K562 (cell line): ENCODE data around the gene SLC8A1. TPM values are rescaled to one million over a fixed set of nuclear protein-coding genes. Genes with fewer than 3 reads are reported as not detected.

ENCODE experiments used
- ATAC-seq: fragments of 200-7000 bp; cut with Tn5 transposase; 3 replicates; pipeline ENCODE4 v1.9.1; 2020; ENCODE audit warnings: moderate library complexity
- BruUV-seq: library from RNA; stranded (reverse); fragments of 400-500 nt; replicated peaks from 2 replicates; lab custom pipeline; 2021; lab: Mats Ljungman, UMichigan
- CTCF ChIA-PET: fragments of 300-600 bp; formaldehyde crosslinking; extraction: SDS; loops from one replicate; lab custom pipeline; 2021; ENCODE audit warnings: low intra/inter-chr PET ratio; lab: Yijun Ruan, JAX
- POLR2A ChIA-PET: fragments of 300-600, 350-650 bp; sonication (Branson Sonifier 250); formaldehyde crosslinking; extraction: SDS; loops from one replicate; lab custom pipeline; 2021; ENCODE audit warnings: antibody characterized with exemption, inconsistent platforms; lab: Yijun Ruan, JAX
- DNase-seq, 4 experiments: peaks; one replicate each; pipeline versions ENCODE4 v3.0.0 to v3.0.0-alpha.2; 2011 to 2018; ENCODE audit warnings: low spot score in 3 of 4, mixed read lengths in 3 of 4; ENCODE audit errors: extremely low read depth in 1 of 4
- FAIRE-seq: peaks from 2 replicates; lab custom pipeline; 2011; peaks lifted over from hg19 to GRCh38; lab: Jason Lieb, UNC
- H2AFZ ChIP-seq: 2 replicates; pipeline ENCODE4 v1.6.0; 2011; ENCODE audit warnings: low read depth, low read length, control low read depth, inconsistent platforms
- H3K27ac ChIP-seq: fragments of 200-600 bp; 3 replicates; pipeline ENCODE4 v1.8.0; 2011; ENCODE audit warnings: low read depth, mild to moderate bottlenecking, control low read depth, inconsistent platforms, low read length, moderate library complexity, mixed read lengths; ENCODE audit errors: extremely low read depth
- H3K27me3 ChIP-seq, 2 experiments: fragments of 300-600 bp in 1 of 2; 2 replicates in 1 of 2; 3 replicates in 1 of 2; pipeline versions ENCODE4 v1.6.0 to v1.8.0; 2011; ENCODE audit warnings: inconsistent platforms in 2 of 2, low read length in 2 of 2, mild to moderate bottlenecking in 1 of 2, mixed read lengths in 1 of 2, moderate library complexity in 1 of 2; ENCODE audit not compliant: control insufficient read depth in 2 of 2, insufficient read depth in 2 of 2
- H3K36me3 ChIP-seq: fragments of 300-600 bp; 3 replicates; pipeline ENCODE4 v1.8.0; 2011; ENCODE audit warnings: mild to moderate bottlenecking, low read length, inconsistent platforms; ENCODE audit not compliant: control insufficient read depth, insufficient read depth
- H3K4me1 ChIP-seq, 2 experiments: fragments of 200-600 bp in 1 of 2; replicated peaks in 1 of 2; 2 replicates in 1 of 2; 3 replicates in 1 of 2; pipeline versions ENCODE4 v1.5.1 to v1.8.0; 2011; ENCODE audit warnings: inconsistent platforms in 2 of 2, low read length in 2 of 2, mild to moderate bottlenecking in 1 of 2, mixed read lengths in 1 of 2, moderate library complexity in 1 of 2; ENCODE audit not compliant: control insufficient read depth in 2 of 2, insufficient read depth in 2 of 2
- H3K4me2 ChIP-seq: 2 replicates; pipeline ENCODE4 v1.6.1; 2011; ENCODE audit warnings: low read length, control low read depth, inconsistent platforms, mixed read lengths; ENCODE audit not compliant: insufficient read depth
- H3K4me3 ChIP-seq: fragments of 200-600 bp; sonication (generic), shearing (Covaris generic); 2 replicates; pipeline ENCODE4 v1.5.1; 2016; ENCODE audit warnings: control low read depth, inconsistent platforms
- H3K79me2 ChIP-seq: fragments of 200-600 bp; 3 replicates; pipeline ENCODE4 v1.8.0; 2011; ENCODE audit warnings: low read length, inconsistent platforms; ENCODE audit not compliant: control insufficient read depth, insufficient read depth
- H3K9ac ChIP-seq, 2 experiments: 2 replicates each; pipeline versions ENCODE4 v1.6.0 to v1.6.1; 2011; ENCODE audit warnings: low read depth in 2 of 2, low read length in 2 of 2, control low read depth in 1 of 2, inconsistent platforms in 1 of 2, mild to moderate bottlenecking in 1 of 2, mixed read lengths in 1 of 2; ENCODE audit not compliant: insufficient read depth in 1 of 2
- H3K9me1 ChIP-seq: one replicate; pipeline ENCODE4 v1.6.0; 2011; ENCODE audit warnings: inconsistent platforms, mild to moderate bottlenecking, low read length, moderate library complexity; ENCODE audit not compliant: control insufficient read depth, insufficient read depth
- H3K9me3 ChIP-seq: replicated peaks from 2 replicates; pipeline ENCODE4 v1.5.1; 2011; ENCODE audit warnings: low read depth, low read length, inconsistent platforms; ENCODE audit not compliant: control insufficient read depth, insufficient read depth
- H4K20me1 ChIP-seq: replicated peaks from 2 replicates; pipeline ENCODE4 v1.6.1; 2011; ENCODE audit warnings: low read length, inconsistent platforms, mixed read lengths; ENCODE audit not compliant: control insufficient read depth, insufficient read depth
- BRCA1 ChIP-seq, 2 experiments: fragments of 450-650 bp in 1 of 2; sonication (generic) in 1 of 2; formaldehyde crosslinking in 1 of 2; IDR thresholded peaks; 2 replicates each; pipeline versions ENCODE4 v1.5.0 to v1.6.1; 2017 to 2020; ENCODE audit warnings: mild to moderate bottlenecking in 1 of 2, missing genetic modification reagents in 1 of 2
- L3MBTL2 ChIP-seq: fragments of 450-650 bp; IDR thresholded peaks from 2 replicates; pipeline ENCODE4 v1.6.1; 2016; ENCODE audit warnings: mild to moderate bottlenecking, moderate library complexity
- MXI1 ChIP-seq: IDR thresholded peaks from 2 replicates; pipeline ENCODE4 v1.6.1; 2011; ENCODE audit warnings: low read depth, mild to moderate bottlenecking, improper control_type of control experiment, low read length
- NCOA6 ChIP-seq: fragments of 450-650 bp; IDR thresholded peaks from 2 replicates; pipeline ENCODE4 v1.6.1; 2017; ENCODE audit warnings: mild to moderate bottlenecking
- POLR2G ChIP-seq: fragments of 200-400 bp; formaldehyde crosslinking; IDR thresholded peaks from 2 replicates; pipeline ENCODE4 v1.6.1; 2017; ENCODE audit warnings: low read depth, mild to moderate bottlenecking, antibody characterized with exemption, low read length, moderate library complexity
- TAF7 ChIP-seq: fragments of 450-650 bp; IDR thresholded peaks from 2 replicates; pipeline ENCODE4 v1.6.1; 2016; ENCODE audit warnings: missing genetic modification characterization, missing compliant biosample characterization
- TGIF2 ChIP-seq: sonication (generic); formaldehyde crosslinking; IDR thresholded peaks from 2 replicates; pipeline ENCODE4 v1.8.1; 2022; ENCODE audit warnings: mild to moderate bottlenecking, missing genetic modification reagents, moderate library complexity
- ZNF121 ChIP-seq: sonication (generic); formaldehyde crosslinking; conservative IDR thresholded peaks from 2 replicates; pipeline ENCODE4 v1.8.0; 2022; ENCODE audit warnings: missing genetic modification reagents
- ZNF174 ChIP-seq: fragments of 250-450 bp; sonication (Bioruptor Pico); IDR thresholded peaks from 2 replicates; pipeline ENCODE4 v1.4.0; 2020; ENCODE audit warnings: mild to moderate bottlenecking
- ZNF224 ChIP-seq: sonication (generic); formaldehyde crosslinking; IDR thresholded peaks from 2 replicates; pipeline ENCODE4 v1.8.0; 2022; ENCODE audit warnings: mild to moderate bottlenecking, missing genetic modification reagents
- ZNF785 ChIP-seq: fragments of 250-450 bp; sonication (Bioruptor Pico); IDR thresholded peaks from 2 replicates; pipeline ENCODE4 v1.4.0; 2020; ENCODE audit warnings: mild to moderate bottlenecking
- WGBS: fragments of 100-300 bp; shearing (Covaris generic); methylation state at CpG from one replicate; pipeline ENCODE4 v1.1.6; 2016; ENCODE audit warnings: low coverage, mixed read lengths; ENCODE audit not compliant: insufficient coverage; ENCODE audit errors: missing lambda C conversion rate; 5-methylcytosine and 5-hydroxymethylcytosine counted together
- in situ Hi-C: fragments of 300-500 bp; cut with MboI; formaldehyde crosslinking; loops from 4 replicates; pipeline ENCODE4 v1.15.0; 2018; ENCODE audit warnings: inconsistent platforms, mixed read lengths
- intact Hi-C: fragments of 100-400 bp; cut with micrococcal nuclease; formaldehyde crosslinking; loops from 2 replicates; pipeline ENCODE4 v1.14.2; 2022
- polyA plus RNA-seq, 8 experiments: library from polyadenylated mRNA; depleted of rRNA in 4 of 8; stranded (reverse) in 5 of 8; unstranded in 3 of 8; fragments of >200 nt; fragmentation: Nextera tagmentation in 2 of 8; fragmentation: Illumina TruSeq in 1 of 8; extraction: Ambion mirVana in 2 of 8; extraction: Trizol in 1 of 8; gene quantifications; 2 replicates each; pipeline versions ENCODE4 v1.2.1 to v1.2.3, GENCODE V29; 2011 to 2014; ENCODE audit warnings: inconsistent platforms in 1 of 8, missing spikeins in 1 of 8
- total RNA-seq, 7 experiments: library from RNA; depleted of rRNA in 6 of 7; stranded (reverse); fragments of >200 nt in 6 of 7; fragmentation: Illumina TruSeq in 2 of 7; extraction: Trizol in 2 of 7; gene quantifications; 2 replicates each; pipeline versions ENCODE4 v1.2.1 to v1.2.3, GENCODE V29; 2011 to 2021; ENCODE audit warnings: low replicate concordance in 1 of 7
- TF ChIP-seq, protein P1 (sequence below): fragments of 450-650 bp; IDR thresholded peaks from 2 replicates; pipeline ENCODE4 v1.6.1; 2018; ENCODE audit not compliant: partially characterized antibody
- TF ChIP-seq, protein P2 (sequence below): IDR thresholded peaks from 3 replicates; pipeline ENCODE4 v1.6.1; 2011; ENCODE audit warnings: borderline replicate concordance, mild to moderate bottlenecking; ENCODE audit not compliant: insufficient read length, insufficient read depth

Gene SLC8A1
- total and polyA plus RNA-seq, 9 of the 15 experiments (the other 6 are each of a cell fraction or from before 2014, with no cell fraction given) = not detected

DNA sequence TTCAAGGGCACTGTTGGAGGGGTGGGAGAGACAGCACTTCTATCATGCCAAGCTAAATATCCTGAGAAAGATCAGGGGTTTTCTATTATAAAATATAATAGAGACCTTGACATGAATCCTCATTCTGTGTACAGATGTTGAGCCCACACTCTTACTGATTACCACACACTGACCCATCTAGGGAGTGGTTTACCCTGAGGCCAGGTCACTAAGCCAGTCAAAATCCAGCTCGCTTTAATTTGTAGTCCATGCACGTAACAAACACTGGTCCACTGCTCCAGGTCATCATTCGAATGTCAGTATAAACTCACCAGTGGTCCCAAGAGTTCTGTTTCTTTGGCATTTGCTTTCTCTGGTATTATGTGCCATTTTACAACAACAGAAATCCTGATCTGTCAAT is 96.4 kb downstream of the SLC8A1 start:
- TF ChIP-seq NCOA6 (no peak), TGIF2 (no peak), BRCA1 (IDR thresholded peaks at IDR 0.05) (no peak), BRCA1 (CRISPR knock-in tag; IDR thresholded peaks at IDR 0.05) (no peak), POLR2G (no peak), TAF7 (no peak)
- in situ Hi-C loops (no loop called here), intact Hi-C loops (no loop called here)
- H3K9me1 ChIP-seq = no peaks in the 10 kb centered on the region
- ChIA-PET CTCF (no interaction called here), POLR2A (no interaction called here)
- no peak overlapping the region for H2AFZ ChIP-seq
- H3K4me1 ChIP-seq = no peaks in the 10 kb centered on the region
- no peaks in the 10 kb centered on the region for H3K9me3 ChIP-seq
- H3K27ac ChIP-seq = no peak overlapping the region
- no peak overlapping the region for H3K4me2 ChIP-seq
- no peaks in the 10 kb centered on the region for H3K79me2 ChIP-seq
- no peak overlapping the region for H3K9ac ChIP-seq
- no peaks in the 10 kb centered on the region for H3K27me3 ChIP-seq
- H3K4me3 ChIP-seq = no peak overlapping the region
- no TSS peak for BruUV-seq
- DNase-seq = no peak
- WGBS = 0% methylated on average over 3 of the region's 3 CpGs
- no peak for ATAC-seq
- FAIRE-seq = no peak
- no peaks in the 10 kb centered on the region for H4K20me1 ChIP-seq
- no peaks in the 10 kb centered on the region for H3K36me3 ChIP-seq

DNA sequence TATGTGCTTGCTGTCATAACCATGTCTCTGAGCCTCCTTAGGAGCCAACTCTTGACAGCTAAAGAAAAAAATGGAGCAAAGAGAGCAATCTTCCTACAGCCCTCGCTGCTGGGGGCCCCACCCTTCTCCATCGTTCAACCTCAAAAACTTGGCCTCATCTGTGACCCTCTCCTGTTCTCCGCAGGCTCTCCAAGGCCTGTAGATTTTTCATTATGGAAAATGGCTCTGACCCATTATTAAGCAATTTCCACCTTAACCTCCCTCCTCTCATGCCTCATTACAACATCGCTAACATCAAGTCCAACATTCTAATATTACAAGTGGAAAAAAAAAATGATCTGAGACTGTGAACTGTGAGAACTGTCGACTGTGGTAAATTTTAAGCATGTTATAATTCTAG is 98.7 kb downstream of the SLC8A1 start:
- WGBS = under 1% methylated on average over 5 of the region's 5 CpGs
- no peak overlapping the region for H3K27ac ChIP-seq
- H3K9me3 ChIP-seq = no peaks in the 10 kb centered on the region
- H4K20me1 ChIP-seq = no peaks in the 10 kb centered on the region
- H3K36me3 ChIP-seq = no peaks in the 10 kb centered on the region
- intact Hi-C loops (no loop called here), in situ Hi-C loops (no loop called here)
- ChIA-PET CTCF (no interaction called here), POLR2A (no interaction called here)
- ATAC-seq (no peak), DNase-seq (no peak), FAIRE-seq (no peak)
- H3K4me3 ChIP-seq = no peak overlapping the region
- TF ChIP-seq ZNF174 (CRISPR knock-in tag) = no peak
- TF ChIP-seq ZNF785 (CRISPR knock-in tag) = no peak
- TF ChIP-seq L3MBTL2 = no peak
- TF ChIP-seq, protein P1, sequence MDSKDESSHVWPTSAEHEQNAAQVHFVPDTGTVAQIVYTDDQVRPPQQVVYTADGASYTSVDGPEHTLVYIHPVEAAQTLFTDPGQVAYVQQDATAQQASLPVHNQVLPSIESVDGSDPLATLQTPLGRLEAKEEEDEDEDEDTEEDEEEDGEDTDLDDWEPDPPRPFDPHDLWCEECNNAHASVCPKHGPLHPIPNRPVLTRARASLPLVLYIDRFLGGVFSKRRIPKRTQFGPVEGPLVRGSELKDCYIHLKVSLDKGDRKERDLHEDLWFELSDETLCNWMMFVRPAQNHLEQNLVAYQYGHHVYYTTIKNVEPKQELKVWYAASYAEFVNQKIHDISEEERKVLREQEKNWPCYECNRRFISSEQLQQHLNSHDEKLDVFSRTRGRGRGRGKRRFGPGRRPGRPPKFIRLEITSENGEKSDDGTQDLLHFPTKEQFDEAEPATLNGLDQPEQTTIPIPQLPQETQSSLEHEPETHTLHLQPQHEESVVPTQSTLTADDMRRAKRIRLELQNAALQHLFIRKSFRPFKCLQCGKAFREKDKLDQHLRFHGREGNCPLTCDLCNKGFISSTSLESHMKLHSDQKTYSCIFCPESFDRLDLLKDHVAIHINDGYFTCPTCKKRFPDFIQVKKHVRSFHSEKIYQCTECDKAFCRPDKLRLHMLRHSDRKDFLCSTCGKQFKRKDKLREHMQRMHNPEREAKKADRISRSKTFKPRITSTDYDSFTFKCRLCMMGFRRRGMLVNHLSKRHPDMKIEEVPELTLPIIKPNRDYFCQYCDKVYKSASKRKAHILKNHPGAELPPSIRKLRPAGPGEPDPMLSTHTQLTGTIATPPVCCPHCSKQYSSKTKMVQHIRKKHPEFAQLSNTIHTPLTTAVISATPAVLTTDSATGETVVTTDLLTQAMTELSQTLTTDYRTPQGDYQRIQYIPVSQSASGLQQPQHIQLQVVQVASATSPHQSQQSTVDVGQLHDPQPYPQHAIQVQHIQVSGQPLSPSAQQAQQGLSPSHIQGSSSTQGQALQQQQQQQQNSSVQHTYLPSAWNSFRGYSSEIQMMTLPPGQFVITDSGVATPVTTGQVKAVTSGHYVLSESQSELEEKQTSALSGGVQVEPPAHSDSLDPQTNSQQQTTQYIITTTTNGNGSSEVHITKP = no peak
- no peak for TF ChIP-seq MXI1
- no peak for TF ChIP-seq ZNF224 (CRISPR knock-in tag)
- TF ChIP-seq, protein P2, sequence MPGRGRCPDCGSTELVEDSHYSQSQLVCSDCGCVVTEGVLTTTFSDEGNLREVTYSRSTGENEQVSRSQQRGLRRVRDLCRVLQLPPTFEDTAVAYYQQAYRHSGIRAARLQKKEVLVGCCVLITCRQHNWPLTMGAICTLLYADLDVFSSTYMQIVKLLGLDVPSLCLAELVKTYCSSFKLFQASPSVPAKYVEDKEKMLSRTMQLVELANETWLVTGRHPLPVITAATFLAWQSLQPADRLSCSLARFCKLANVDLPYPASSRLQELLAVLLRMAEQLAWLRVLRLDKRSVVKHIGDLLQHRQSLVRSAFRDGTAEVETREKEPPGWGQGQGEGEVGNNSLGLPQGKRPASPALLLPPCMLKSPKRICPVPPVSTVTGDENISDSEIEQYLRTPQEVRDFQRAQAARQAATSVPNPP = no peak
- TF ChIP-seq ZNF121 = no peak
- no peaks in the 10 kb centered on the region for H3K4me1 ChIP-seq
- no TSS peak for BruUV-seq
- no peak overlapping the region for H2AFZ ChIP-seq
- H3K79me2 ChIP-seq = no peaks in the 10 kb centered on the region
- no peak overlapping the region for H3K9ac ChIP-seq
- H3K4me2 ChIP-seq = no peak overlapping the region
- no peaks in the 10 kb centered on the region for H3K27me3 ChIP-seq
- no peaks in the 10 kb centered on the region for H3K9me1 ChIP-seq
